SHP77 (cell line): ENCODE measurements around the gene INSL3.

ENCODE experiments used
- DNase-seq, 2 experiments: peaks; one replicate each; lab custom pipeline; 2025; lab: John Stamatoyannopoulos, UW

Gene INSL3

DNA sequence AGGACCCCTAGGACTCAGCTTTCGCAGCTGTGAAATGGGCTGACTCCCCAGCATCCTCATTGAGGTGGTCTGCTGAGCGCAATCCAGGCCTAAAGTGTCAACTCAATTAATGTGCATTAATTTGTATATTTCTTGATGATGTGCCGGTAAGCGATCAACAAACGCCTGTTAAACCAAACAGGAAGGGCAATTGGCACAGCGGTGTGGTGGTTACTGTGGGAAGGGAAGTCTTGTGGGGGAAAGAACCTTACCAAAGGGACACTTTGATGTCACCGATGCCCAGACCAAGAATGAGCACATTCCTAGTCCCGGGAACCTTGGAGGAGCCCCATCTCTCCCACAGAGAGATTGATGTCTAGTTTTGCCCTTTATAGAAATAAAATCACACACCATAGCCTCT is 24.8 kb upstream of the INSL3 start:
- no peak for DNase-seq

- no peak for DNase-seq
Observed at GRCh38 chr19:17843908-17844490, 22.7 kb upstream of the INSL3 start.

DNA sequence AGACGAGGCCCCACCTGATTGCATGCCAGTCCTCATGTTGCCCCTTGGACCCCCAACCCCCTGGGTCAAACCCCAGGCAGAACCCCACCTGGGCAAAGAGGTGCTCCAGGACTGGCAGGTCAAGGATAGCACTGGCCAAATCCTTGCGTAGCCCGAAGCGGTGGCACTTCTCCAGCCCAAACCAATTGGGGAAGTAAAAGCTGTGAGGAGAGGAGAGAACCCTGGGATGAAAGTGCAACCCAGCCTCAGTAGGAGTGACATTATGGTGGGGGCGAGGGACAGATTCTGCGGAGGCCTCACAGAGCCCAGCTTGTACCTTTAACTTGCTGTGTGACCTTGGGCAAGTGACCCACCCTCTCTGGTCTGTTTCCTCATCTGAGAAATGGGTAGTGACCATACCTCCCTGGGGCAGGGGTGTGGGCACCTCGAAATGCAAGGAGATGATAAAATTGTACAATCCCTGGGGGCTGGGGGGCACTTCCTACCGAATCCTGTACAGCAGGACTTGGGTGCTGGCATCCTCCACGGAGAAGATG is 22.0 kb upstream of the INSL3 start:
- DNase-seq: no peak

- no peak for DNase-seq
Observed at GRCh38 chr19:17842663-17843291, 21.5 kb upstream of the INSL3 start.

DNA sequence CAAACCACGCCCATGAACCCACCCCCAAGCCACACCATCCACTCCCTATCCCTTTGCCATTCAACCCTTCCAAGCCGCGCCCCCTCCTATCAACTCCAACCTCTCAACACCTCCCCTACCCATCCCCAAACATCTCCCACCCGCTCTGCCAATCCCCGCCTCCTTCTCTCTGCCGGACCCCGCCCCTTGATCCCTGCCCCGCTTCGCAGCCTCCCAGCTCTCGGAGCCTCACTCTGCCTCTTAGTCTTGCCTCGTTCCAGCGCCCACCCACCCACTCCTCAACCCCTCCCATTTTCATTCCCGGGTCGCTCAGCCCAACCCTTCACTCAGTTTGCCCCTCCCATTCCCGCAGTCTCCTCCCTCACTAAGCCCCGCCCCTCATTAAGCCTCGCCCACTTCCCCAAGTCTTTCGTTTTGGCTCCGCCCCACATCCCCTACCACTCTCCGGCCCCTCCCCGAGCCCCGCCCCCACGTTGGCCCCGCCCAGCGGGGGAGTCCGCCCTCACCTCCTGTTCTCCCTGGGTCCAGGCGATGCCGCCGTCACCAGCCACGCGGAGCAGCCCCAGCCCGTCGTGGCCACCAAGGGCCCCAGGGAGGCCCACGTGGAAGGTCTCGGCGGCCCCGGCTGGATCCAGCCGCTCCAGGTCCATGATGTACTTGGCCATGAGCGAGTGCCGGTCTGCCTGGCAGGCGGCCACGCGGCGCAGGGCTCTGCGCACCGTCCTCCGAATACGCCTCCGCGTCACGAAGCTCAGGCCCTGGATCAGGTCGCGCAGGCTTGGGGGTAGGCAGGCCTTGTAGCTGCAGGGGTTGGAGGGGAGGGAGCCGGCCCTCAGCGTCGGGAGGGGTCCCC is 20.7 kb upstream of the INSL3 start:
- peak; percentile 88 to 94 for DNase-seq

- DNase-seq: no peak
Observed at GRCh38 chr19:17841371-17841809, 20.1 kb upstream of the INSL3 start.

- no peak for DNase-seq
Observed at GRCh38 chr19:17840019-17840418, 18.7 kb upstream of the INSL3 start.

- no peak for DNase-seq
Observed at GRCh38 chr19:17837972-17838371, 16.7 kb upstream of the INSL3 start.

DNA sequence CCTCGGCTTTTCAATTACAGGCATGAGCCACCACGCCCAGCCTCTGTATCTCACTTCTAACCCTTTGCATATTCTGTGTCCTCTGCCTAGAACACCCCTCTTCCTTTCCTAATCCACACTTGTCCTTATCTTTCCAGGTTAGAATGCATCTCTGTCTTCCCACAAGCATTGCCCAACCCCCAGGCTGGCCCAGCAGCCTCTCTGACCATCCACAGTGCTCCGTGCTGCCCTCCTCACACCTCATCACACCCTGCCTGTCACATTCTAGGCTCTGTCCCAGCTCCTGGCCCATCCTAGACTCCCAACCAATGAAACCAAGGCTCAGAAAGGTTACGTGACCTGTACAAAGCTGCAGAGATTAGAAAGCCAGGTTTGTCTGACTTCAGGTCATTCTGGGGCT is 15.2 kb upstream of the INSL3 start:
- no peak for DNase-seq

GRCh38 chr19:17835182-17836006 is 14.1 kb upstream of the INSL3 start:
- peak in 1 of 2 experiments; percentile 25 for DNase-seq

DNA sequence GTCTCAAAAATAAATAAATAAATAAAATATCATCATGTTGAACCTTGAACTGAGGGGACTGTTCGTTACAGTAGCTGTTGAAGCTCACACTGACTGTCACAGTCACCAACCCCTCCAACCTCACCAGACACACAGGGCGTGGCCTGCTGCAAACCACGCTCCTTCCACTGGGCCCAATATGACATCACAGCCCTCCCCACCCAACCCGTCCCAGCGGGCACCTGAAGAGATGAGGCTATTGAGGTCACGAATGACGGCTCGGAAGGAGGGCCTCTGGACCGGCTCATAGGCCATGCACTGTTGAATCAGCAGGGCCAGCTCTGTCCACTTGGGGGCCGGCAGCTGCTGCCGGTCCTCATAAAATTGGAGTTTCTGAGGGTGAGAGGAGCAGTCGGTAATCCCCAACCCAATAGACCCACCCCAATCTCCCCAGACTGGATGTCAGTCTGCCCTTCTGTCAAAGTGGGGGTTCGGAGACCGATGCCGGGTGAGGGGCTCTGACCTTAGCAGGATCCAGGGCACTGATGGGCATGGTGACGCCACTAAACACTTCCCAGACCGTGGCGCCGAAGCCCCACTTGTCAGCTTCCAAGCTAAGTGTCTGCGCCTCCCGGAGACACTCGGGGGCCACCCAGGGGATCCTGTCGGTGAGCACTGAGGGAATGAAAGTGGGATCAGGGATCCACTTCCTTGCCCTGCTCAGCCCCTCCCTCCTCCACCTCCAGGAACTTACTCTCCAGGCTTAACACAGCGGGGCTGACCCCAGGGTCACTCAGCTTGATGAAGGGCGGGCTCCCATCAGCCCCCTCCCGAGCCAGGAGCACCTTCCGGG is 13.2 kb upstream of the INSL3 start:
- no peak for DNase-seq

DNA sequence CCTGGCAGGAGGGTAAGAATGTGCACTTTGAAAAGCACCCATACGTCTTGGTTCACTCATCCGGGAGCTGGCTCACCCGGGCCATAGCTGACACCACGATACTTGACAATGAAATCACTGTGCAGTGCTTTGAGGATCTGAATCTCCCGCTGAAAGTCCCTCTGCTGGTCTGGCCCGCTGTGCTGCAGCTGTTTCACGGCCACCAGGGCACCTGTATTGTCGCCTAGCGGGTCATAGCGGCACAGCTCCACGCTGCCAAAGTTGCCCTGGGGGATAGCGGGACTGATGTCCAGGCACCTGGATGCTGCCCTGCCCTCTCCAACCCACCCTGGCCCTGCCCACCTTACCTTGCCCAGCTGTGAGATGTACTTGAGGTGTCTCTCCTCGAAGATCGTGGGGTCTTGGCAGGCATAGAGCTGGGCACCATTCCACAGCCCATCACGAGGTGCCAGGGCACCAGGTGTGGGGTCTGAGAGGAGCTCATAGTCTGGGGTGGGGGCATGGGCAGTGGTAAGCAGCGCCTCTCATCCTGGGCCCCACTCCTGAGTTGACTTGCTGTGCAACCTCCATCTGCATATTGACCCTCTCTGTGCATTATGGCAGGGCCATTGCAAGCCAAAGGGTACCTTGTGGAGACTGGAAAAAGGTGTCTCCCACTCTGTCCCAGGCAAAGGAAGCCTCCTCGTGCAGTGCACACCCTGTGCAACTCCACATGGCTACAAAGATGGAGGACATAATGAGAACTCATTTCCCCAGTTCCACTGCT is 11.3 kb upstream of the INSL3 start:
- DNase-seq: no peak

GRCh38 chr19:17831419-17831888 is 10.1 kb upstream of the INSL3 start:
- DNase-seq: no peak

DNA sequence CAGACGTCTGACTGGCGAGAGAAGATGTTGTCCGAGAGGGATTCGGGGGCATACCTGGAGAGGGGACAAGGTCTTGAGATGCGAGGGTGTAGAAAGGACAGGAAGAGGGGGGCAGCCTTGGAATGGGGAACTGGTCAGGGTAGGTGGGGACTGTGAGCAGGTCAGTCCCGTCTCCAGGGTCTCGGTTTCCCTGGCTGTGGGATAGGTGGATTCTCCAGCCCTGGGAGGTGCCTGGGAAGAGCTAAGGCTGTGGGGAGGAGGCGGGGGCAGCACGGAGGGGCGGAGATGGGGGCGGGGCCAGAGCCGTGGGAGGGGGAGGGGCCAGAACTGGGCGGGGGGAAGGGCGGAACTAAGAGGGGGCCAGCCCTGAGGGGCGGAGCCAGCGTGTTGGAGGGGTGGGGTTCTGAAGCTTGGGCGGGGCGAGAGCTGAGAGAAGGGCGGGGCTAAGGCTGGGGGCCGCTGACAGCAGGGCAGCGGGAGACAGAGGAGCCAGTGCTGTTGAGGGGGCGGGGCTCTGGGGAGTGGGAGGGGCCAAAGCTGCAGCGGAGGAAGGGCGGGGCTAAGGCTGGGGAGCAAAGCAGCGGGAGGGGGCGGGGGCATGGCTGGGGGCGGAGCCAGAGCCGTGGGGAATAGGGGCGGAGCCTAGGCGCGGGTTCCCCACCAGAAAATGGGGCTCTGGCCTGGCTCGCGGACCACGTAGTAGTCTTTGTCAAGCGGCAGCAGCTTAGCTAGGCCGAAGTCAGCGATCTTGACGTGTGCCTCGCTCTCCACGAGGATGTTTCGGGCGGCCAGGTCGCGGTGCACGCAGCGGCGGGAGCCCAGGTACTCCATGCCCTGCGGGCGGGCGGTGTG is 9.5 kb upstream of the INSL3 start:
- DNase-seq: peak; percentile 75 to 84

- DNase-seq: peak; percentile 67 to 70
Observed at GRCh38 chr19:17829855-17830566, 8.7 kb upstream of the INSL3 start.

GRCh38 chr19:17826508-17827056 is 5.3 kb upstream of the INSL3 start:
- DNase-seq: no peak

GRCh38 chr19:17824339-17824738 is 3.0 kb upstream of the INSL3 start:
- DNase-seq: no peak

DNA sequence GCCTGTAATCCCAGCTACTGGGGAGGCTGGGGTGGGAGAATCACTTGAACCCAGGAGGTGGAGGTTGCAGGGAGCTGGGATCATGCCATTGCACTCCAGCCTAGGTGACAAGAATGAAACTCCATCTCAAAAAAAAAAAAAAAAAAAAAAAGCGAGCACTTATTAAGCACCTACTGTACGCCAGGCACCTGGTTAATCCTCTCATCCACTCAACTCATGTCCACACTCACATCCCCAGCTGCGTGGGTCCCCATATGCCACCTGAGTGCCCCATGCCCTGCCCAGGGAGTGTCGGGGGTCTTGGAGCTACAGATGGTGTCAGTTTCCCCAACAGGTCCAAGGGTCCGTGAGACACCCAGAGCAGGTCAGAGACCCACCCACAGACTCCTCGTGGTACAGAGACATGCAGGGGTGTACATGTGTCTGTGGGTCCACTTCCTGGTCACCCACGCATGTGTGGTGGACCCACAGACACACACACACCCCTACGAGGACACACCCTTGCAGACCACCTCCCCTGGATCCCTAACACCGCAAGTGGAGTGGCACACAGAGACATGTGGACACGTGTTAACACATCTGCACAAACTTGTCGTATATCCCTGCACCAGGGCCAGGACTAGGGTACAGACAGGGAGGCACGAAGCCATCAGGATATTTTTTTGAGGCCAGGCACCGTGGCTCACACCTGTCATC is 3.5 kb downstream of the INSL3 start:
- no peak for DNase-seq
